Limb (tissue), 2 donors: ENCODE data around the gene GATC.
"Not testable (repeated sequence)": the region's sequence is repeated elsewhere in the genome, so short reads cannot be mapped to it uniquely, and the experiment has no call there.

Source experiments
- DNase-seq, 2 donors: peaks; one replicate each; pipeline ENCODE4 v3.0.0-alpha.2; 2016; ENCODE audit errors: extremely low spot score in 2 of 2

Gene GATC

DNA sequence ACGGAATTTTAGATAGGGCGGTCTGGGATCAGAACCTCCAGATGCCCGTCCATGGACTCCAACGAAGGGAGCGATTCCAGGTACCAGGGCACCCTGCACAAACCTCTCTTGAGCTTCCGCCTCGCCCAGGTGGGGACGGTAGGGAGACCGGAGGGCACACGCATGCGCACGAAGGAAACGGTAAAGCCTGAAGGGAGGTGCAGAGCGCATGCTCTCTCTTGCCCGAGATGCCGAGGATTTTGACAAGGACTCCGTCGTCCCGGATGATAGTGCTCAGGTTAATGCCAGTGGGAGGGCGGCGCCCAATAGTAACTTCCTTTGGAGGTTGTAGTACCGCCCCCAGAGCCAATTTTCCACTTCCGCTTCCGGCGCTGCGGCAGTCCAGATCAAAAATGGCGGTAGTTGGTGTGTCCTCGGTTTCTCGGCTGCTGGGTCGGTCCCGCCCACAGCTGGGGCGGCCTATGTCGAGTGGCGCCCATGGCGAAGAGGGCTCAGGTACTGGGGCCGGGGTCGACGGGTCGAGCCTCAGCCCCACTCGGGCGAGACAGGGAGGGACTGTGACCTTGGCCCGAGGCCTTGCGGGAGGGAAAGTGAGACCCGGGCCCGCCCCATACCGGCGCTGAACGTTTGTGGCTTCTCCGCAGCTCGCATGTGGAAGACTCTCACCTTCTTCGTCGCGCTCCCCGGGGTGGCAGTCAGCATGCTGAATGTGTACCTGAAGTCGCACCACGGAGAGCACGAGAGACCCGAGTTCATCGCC lies 8.3 kb upstream of the GATC start, which contains the start of gene COX6A1:
Gene COX6A1, plus strand, starts transcription at position 379 of the 760 bp plus-strand sequence. Its CDS starts 14 bp downstream, at position 393.
- peak; percentile 92 to 96 for DNase-seq

DNA sequence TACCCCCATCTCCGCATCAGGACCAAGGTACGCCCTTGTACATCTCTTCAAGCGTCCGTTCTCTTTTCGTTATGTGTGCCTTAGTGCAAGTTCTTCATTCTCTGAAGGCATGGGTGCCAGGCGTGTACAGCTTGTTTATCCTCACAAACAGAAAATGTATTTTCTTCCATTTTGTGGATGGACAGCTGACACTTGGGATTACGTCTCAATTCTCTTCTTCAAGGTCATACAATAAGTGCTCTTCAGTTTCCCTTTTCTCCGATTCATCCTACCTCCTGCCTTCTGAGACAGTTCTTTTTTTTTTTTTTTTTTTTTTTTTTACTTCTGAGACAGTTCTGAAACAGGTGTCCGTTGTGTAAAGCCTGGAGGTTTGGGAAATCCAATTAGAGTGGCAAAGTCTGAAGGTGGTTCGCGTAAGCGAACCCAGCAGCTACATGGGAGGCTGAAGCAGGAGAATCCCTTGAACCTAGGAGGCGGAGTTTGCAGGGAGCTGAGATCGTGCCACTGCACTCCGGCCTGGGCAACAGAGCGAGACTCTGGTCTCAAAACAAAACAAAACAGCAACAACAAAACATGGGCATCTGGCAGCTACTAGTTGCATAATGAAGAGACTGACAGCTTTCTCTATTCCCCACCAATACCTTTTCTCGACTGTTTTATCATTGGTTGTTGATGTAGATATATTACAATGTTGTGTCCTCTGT lies 7.6 kb upstream of the GATC start:
- no peak for DNase-seq

DNA sequence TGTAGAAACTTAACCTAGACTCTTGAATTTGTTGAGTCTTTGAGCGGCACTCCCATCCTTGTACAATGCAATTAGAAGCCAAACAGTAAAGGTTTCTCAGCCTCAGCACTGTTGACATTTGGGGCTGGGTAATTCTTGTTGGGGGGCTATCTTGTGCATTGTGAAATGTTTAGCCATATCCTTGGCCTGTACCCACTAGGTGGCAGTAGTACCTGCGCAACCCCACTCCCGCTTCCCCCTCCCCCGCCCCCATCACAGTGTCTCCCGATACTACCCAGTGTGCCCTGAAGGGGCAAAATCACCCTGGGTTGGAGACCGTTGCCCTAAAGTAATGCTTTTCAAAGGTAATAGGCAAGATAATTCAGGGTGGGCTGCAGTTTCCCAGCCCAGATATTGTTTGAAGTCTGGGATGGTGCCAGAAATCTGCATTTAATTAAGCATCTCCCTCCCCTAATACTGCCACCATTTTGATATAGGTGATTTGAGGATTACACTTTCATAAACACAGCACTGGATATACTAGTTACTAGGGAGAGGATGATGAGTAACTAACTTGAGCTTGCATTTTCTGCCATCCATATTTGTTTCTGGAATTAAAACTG lies 6.5 kb upstream of the GATC start:
- DNase-seq, result peak in 1 of 2 donors; percentile 73

GRCh38 chr12:120444676-120445075 lies 1.6 kb upstream of the GATC start:
- no peak for DNase-seq

DNA sequence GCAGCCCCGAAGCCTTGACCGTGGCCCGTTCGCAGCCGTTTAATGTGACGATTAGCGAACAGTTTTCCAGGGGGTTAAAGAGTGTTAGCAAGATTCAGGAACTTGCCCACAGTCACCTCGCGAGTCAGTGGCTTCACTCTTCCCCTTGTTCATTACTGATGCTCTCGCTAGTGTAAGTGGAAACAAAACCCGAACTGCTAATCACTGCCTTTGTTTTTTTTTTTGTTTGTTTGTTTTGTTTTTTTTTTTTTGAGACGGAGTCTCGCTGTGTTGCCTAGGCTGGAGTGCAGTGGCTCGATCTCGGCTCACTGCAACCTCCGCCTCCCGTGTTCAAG lies 567 bp downstream of the GATC start:
- not testable (repeated sequence) for DNase-seq

GRCh38 chr12:120447992-120448391 lies 1.7 kb downstream of the GATC start:
- DNase-seq, result no peak

GRCh38 chr12:120452524-120452923 lies 6.3 kb downstream of the GATC start:
- not testable (repeated sequence) for DNase-seq

- DNase-seq, result no peak
Observed at GRCh38 chr12:120453060-120453750, 7.0 kb downstream of the GATC start.

DNA sequence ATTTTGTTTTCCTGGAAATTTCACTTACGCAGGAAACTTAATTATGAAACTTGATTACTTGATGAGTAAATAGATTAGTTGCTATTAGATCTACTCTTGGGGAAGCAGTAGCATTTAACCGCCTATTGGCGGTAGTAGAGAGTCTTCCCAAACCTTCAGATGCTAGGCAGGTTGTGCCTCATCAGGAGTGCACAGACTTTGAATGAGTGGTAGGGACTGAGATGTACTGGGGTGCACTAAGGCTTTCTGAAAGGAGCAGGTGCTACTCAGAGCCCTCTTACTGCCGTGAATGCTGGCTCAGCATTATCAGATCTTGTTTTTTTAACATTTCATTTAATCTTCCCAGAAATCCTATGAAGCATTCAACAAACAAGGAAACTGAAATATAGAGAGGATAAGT lies 7.7 kb downstream of the GATC start:
- no peak for DNase-seq

- DNase-seq, result no peak
Observed at GRCh38 chr12:120455302-120455701, 9.1 kb downstream of the GATC start.

- no peak for DNase-seq
Observed at GRCh38 chr12:120457133-120457532, 10.9 kb downstream of the GATC start.

- DNase-seq, result no peak
Observed at GRCh38 chr12:120460157-120460556, 13.9 kb downstream of the GATC start.

DNA sequence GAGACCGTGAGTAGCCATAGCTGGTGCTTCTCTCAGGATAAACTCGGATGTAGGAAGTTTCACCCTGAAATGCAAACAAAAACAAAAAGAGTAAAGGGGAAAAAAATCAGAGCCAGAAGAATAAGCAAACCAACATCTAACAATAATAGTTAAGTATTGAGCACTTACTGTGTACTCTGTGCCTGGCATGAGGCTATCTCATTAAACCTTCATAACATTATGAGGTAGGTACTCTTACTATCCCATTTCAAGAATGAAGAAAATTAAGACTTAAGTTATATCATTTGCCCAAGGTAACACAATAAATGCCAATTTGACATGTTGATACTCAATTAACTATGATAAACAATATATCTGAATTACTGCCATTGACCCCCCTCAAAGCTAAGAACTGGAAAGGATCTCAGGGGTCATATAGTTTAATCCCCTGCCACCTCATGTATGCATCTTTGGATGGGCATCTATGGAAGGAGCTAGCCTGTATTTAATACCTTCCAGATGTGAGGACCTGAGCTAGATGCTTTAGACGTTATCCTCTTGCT lies 15.9 kb downstream of the GATC start:
- no peak for DNase-seq

- DNase-seq, result no peak
Observed at GRCh38 chr12:120463712-120464111, 17.5 kb downstream of the GATC start.

GRCh38 chr12:120465756-120466155 lies 19.5 kb downstream of the GATC start:
- DNase-seq, result no peak

GRCh38 chr12:120466560-120467315 lies 20.5 kb downstream of the GATC start:
- peak in 1 of 2 donors; percentile 61 for DNase-seq

DNA sequence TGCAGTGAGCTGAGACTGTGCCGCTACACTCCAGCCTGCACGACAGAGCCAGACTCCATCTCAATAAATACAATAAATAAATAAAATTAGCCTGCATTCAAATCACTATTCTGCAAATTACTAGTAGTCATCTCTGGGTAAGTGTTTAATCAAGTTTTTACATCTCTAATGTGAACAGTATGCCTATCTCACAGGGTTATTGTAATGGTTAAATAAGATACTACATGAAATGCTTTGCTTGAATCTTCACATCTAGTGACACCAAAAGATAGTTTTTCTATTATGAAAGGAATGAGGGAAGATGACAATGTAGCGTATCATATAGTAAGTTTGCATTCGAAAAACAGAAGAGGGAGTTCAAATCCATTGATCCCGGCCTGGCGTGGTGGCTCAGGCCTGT lies 21.2 kb downstream of the GATC start:
- no peak for DNase-seq

DNA sequence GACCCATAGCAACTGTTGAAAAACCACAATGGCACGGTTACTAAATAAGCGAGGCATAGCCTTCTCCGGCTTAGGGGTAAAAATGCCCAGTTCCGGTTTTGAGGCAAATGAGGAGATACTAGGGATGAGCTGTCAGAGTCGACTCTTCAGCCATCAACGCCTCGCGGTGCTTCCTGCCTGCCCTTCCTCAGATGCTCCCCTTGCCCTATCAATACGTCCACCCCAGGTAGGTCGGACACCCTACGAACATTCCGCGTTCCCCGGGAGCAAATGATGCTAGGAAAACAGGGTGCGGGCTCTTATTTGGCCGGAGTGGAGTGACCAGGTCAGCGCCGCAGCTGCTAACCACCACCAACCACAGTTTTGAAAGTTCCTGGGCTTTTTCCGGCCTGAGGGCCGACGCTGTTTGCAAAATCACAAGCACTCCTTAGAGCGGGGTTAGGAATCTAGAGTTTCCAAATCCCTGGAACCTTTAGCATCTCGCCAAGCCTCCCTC lies 22.1 kb downstream of the GATC start:
- DNase-seq, result peak in 1 of 2 donors; percentile 38

GRCh38 chr12:120468821-120469449 lies 22.7 kb downstream of the GATC start:
- DNase-seq, result peak; percentile 33 to 90

GRCh38 chr12:120469450-120470149 lies 23.4 kb downstream of the GATC start, which contains the start of gene SRSF9:
Gene SRSF9 (minus strand): TSS chr12:120469748. CDS start chr12:120469609, 139 bp downstream.
- peak; percentile 92 to 97 for DNase-seq
